NCI-H1694 treated with DMSO at 0.1 percent for 48 hours (cell line): ENCODE data around the gene GNG12.

Experiments
- DNase-seq: peaks from one replicate; lab custom pipeline; 2025; lab: John Stamatoyannopoulos, UW

Gene GNG12

GRCh38 chr1:67814121-67814772, 19.0 kb downstream of the GNG12 start:
- DNase-seq, result no peak

- no peak for DNase-seq
Observed at GRCh38 chr1:67812226-67812625, 21.0 kb downstream of the GNG12 start.

GRCh38 chr1:67811781-67812180, 21.5 kb downstream of the GNG12 start:
- DNase-seq, result no peak

- DNase-seq, result no peak
Observed at GRCh38 chr1:67809887-67810286, 23.4 kb downstream of the GNG12 start.

- no peak for DNase-seq
Observed at GRCh38 chr1:67807282-67807681, 26.0 kb downstream of the GNG12 start.

- no peak for DNase-seq
Observed at GRCh38 chr1:67804710-67805109, 28.6 kb downstream of the GNG12 start.

GRCh38 chr1:67803380-67804279, 29.6 kb downstream of the GNG12 start:
- peak; percentile 10 for DNase-seq

GRCh38 chr1:67802565-67802964, 30.7 kb downstream of the GNG12 start:
- DNase-seq, result no peak

GRCh38 chr1:67801903-67802302, 31.4 kb downstream of the GNG12 start:
- no peak for DNase-seq

GRCh38 chr1:67795179-67795912, 37.9 kb downstream of the GNG12 start:
- no peak for DNase-seq

- no peak for DNase-seq
Observed at GRCh38 chr1:67793562-67793961, 39.7 kb downstream of the GNG12 start.

GRCh38 chr1:67792741-67793458, 40.4 kb downstream of the GNG12 start:
- no peak for DNase-seq

GRCh38 chr1:67792103-67792502, 41.2 kb downstream of the GNG12 start:
- DNase-seq, result no peak

- no peak for DNase-seq
Observed at GRCh38 chr1:67791686-67792085, 41.6 kb downstream of the GNG12 start.

- DNase-seq, result no peak
Observed at GRCh38 chr1:67791261-67791660, 42.0 kb downstream of the GNG12 start.

- no peak for DNase-seq
Observed at GRCh38 chr1:67790201-67790692, 43.0 kb downstream of the GNG12 start.

- no peak for DNase-seq
Observed at GRCh38 chr1:67789551-67789950, 43.7 kb downstream of the GNG12 start.

- DNase-seq, result no peak
Observed at GRCh38 chr1:67788904-67789303, 44.4 kb downstream of the GNG12 start.

- DNase-seq, result no peak
Observed at GRCh38 chr1:67788238-67788790, 45.0 kb downstream of the GNG12 start.

- DNase-seq, result no peak
Observed at GRCh38 chr1:67787746-67788145, 45.5 kb downstream of the GNG12 start.
